ENCODE results near the gene KIF16B. TPM values are rescaled to one million over a fixed set of nuclear protein-coding genes. Genes with fewer than 3 reads are reported as not detected.

The KIF16B gene
- total RNA-seq, 4 donors from 2014 or later: 19.9 to 40.2 (median 20.5) TPM

DNA sequence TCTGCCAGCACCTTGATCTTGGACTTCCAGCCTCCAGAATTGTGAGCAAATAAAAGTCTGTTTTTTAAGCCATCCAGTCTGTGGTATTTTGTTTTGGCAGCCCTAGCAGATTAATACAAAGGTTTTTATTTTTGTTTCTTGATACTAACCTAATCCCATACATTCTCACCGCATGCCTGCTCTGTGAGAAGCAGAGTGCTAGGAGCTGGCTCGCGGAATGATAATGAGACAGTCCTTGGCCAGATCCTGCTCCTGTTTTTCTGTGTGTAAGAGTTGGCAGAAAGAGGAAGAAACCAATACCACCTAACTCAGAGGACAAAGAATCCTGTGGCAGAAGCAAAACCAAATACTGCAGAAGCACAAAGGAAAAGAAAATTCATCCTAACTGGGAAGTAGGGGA lies 82.6 kb downstream of the KIF16B start:
- 71 to 78% methylated on average over 3 of the region's 3 CpGs for WGBS, 2 donors
- TF ChIP-seq, protein P1, sequence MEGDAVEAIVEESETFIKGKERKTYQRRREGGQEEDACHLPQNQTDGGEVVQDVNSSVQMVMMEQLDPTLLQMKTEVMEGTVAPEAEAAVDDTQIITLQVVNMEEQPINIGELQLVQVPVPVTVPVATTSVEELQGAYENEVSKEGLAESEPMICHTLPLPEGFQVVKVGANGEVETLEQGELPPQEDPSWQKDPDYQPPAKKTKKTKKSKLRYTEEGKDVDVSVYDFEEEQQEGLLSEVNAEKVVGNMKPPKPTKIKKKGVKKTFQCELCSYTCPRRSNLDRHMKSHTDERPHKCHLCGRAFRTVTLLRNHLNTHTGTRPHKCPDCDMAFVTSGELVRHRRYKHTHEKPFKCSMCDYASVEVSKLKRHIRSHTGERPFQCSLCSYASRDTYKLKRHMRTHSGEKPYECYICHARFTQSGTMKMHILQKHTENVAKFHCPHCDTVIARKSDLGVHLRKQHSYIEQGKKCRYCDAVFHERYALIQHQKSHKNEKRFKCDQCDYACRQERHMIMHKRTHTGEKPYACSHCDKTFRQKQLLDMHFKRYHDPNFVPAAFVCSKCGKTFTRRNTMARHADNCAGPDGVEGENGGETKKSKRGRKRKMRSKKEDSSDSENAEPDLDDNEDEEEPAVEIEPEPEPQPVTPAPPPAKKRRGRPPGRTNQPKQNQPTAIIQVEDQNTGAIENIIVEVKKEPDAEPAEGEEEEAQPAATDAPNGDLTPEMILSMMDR (IDR thresholded peaks at IDR 0.05): no peak
- TF ChIP-seq POLR2A (IDR thresholded peaks at IDR 0.05): no peak
- no peak for TF ChIP-seq EP300 (IDR thresholded peaks at IDR 0.05)
- no peaks in the 10 kb centered on the region for H3K9me3 ChIP-seq
- no peak for DNase-seq (ENCODE audit: low spot score in 2 of 2)
- no peaks in the 10 kb centered on the region for H3K27me3 ChIP-seq
- H3K4me3 ChIP-seq: no peak overlapping the region
- peaks cover 0 to 69% (median 0%) of the 10 kb centered on the region in 3 donors for H3K36me3 ChIP-seq
- peak overlapping the region in 2 of 4 donors; percentile 29 to 37 for H3K27ac ChIP-seq
- H3K4me1 ChIP-seq: no peaks in the 10 kb centered on the region

DNA sequence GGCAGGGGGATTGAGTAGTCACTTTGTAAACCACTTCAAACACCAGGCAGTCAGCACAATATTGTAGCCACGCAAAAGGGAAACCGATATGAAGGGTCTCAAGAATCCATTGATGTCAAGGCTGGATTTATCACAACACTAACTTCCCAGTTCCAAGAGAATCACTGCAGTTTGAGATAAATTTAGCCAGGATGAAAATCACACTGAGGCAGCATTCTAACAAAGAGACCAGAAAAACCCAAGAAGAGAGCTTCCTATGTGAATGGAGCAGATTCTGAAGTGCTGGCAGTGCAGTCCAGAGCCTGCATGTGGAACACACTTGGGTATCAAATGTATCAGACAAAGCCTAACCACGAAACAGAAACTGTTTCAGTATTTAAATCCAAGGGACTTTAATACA lies 84.6 kb downstream of the KIF16B start:
- TF ChIP-seq POLR2A (IDR thresholded peaks at IDR 0.05) (no peak), EP300 (IDR thresholded peaks at IDR 0.05) (no peak)
- TF ChIP-seq, protein P1 (IDR thresholded peaks at IDR 0.05): no peak
- H3K4me3 ChIP-seq: no peak overlapping the region
- DNase-seq (ENCODE audit: low spot score in 2 of 2): no peak
- peaks cover 0 to 61% (median 0%) of the 10 kb centered on the region in 3 donors for H3K36me3 ChIP-seq
- no peaks in the 10 kb centered on the region for H3K4me1 ChIP-seq
- 54 to 70% methylated on average over 3 of the region's 3 CpGs for WGBS, 2 donors
- H3K27me3 ChIP-seq: no peaks in the 10 kb centered on the region
- H3K9me3 ChIP-seq: no peaks in the 10 kb centered on the region
- H3K27ac ChIP-seq: no peak overlapping the region

DNA sequence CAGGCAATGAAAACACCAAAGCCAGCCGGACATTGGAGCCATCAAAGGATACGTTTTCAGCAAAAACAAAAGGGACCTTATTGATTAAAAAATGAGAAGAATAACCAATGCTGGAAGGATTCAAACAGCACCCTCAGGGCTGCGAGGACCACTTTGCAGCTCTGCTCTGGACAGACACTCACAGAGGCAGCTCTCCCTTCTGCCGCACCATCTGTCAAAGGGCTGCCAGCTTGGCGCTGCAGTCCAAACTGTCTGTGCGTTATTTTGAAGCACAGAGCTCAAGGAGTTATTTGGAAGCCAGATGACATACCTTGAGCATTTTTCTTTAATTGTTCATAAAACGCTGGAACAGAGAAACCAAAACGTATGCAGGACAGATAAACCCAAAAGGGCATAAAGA lies 85.2 kb downstream of the KIF16B start:
- Histone ChIP-seq H3K4me1 (no peaks in the 10 kb centered on the region), H3K27ac (no peak overlapping the region), H3K9me3 (no peaks in the 10 kb centered on the region), H3K4me3 (no peak overlapping the region), H3K27me3 (no peaks in the 10 kb centered on the region), H3K36me3 (peaks cover 0 to 57% (median 0%) of the 10 kb centered on the region in 3 donors)
- DNase-seq (ENCODE audit: low spot score in 2 of 2): no peak
- TF ChIP-seq EP300 (IDR thresholded peaks at IDR 0.05) (no peak), POLR2A (IDR thresholded peaks at IDR 0.05) (no peak)
- TF ChIP-seq, protein P1 (IDR thresholded peaks at IDR 0.05): no peak
- 74 to 77% methylated on average over 8 of the region's 8 CpGs for WGBS, 2 donors

DNA sequence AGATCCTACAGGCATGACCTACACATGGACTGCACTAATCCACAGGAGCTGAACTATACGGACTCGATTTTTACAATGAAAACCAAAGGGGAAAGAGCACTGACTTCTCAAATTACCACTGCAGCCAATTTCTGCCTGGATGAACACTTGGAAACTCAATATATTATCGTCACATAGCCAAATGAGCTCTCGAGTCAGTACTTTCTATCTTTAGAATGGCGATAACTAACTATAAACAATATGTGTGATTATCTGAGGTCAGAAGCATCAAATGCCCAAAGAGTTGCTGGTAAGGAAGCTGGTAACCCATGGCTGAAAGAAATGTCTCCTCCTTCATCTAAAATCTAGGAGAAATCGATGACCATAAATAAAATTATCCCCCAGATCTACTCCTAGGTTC lies 86.7 kb downstream of the KIF16B start:
- DNase-seq (ENCODE audit: low spot score in 2 of 2): no peak
- peaks cover 0 to 43% (median 0%) of the 10 kb centered on the region in 3 donors for H3K36me3 ChIP-seq
- 90 to 96% methylated on average over 6 of the region's 6 CpGs for WGBS, 2 donors
- no peaks in the 10 kb centered on the region for H3K4me1 ChIP-seq
- H3K27me3 ChIP-seq: no peaks in the 10 kb centered on the region
- H3K9me3 ChIP-seq: no peaks in the 10 kb centered on the region
- H3K4me3 ChIP-seq: no peak overlapping the region
- H3K27ac ChIP-seq: no peak overlapping the region
- TF ChIP-seq, protein P1 (IDR thresholded peaks at IDR 0.05): no peak
- TF ChIP-seq EP300 (IDR thresholded peaks at IDR 0.05) (no peak), POLR2A (IDR thresholded peaks at IDR 0.05) (no peak)

DNA sequence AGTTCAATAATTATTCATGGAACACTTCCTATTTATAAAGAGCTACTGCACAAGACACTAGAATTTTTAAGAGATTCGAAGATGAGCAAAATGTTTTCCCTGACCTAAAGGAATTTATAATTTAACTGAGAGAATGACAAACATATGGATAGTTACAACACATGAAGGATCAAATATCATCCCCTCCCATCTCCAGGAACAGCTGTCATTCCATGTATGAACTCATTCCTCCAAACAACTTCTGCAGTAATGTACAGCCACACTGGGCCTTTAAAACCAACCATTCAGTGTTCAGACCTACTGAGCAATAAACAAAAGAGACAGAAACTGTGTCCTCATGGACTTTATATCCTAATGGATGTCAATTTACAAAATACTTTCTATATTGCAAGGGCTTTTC lies 87.8 kb downstream of the KIF16B start:
- TF ChIP-seq, protein P1 (IDR thresholded peaks at IDR 0.05): no peak
- TF ChIP-seq POLR2A (IDR thresholded peaks at IDR 0.05) (no peak), EP300 (IDR thresholded peaks at IDR 0.05) (no peak)
- no peaks in the 10 kb centered on the region for H3K27me3 ChIP-seq
- DNase-seq (ENCODE audit: low spot score in 2 of 2): no peak
- peaks cover 0 to 37% (median 0%) of the 10 kb centered on the region in 3 donors for H3K36me3 ChIP-seq
- no peak overlapping the region for H3K4me3 ChIP-seq
- H3K4me1 ChIP-seq: no peaks in the 10 kb centered on the region
- H3K27ac ChIP-seq: no peak overlapping the region
- 58 to 74% methylated on average over 1 of the region's 1 CpG for WGBS, 2 donors
- H3K9me3 ChIP-seq: no peaks in the 10 kb centered on the region
